ENCODE measurements around the gene LSAMP. TPM values are rescaled to one million over a fixed set of nuclear protein-coding genes. Genes with fewer than 3 reads are reported as not detected.

LSAMP gene
- total RNA-seq, 2 experiments from 2014 or later = not detected

GRCh38 chr3:116052602-116053001 lies 392.7 kb downstream of the LSAMP start:
- DNase-seq = no peak
- Mint-ChIP-seq H3K36me3 (ENCODE audit: low read depth) (no peaks in the 10 kb centered on the region), H3K9me3 (no peaks in the 10 kb centered on the region), H3K27ac (no peak overlapping the region), H3K27me3 (no peaks in the 10 kb centered on the region), H3K4me3 (no peak overlapping the region), H3K4me1 (ENCODE audit: low read depth) (no peaks in the 10 kb centered on the region)
- no peak for TF ChIP-seq CTCF (IDR thresholded peaks at IDR 0.05)
- ChIA-PET CTCF (no interaction called here), POLR2A (no interaction called here)
- intact Hi-C loops (cut with micrococcal nuclease) = no loop called here
- ATAC-seq = no peak

- DNase-seq = no peak
Observed at GRCh38 chr3:116051586-116051985, 393.7 kb downstream of the LSAMP start.

GRCh38 chr3:116051040-116051439 lies 394.2 kb downstream of the LSAMP start:
- ATAC-seq (no peak), DNase-seq (no peak)
- TF ChIP-seq CTCF (IDR thresholded peaks at IDR 0.05) = no peak
- POLR2A ChIA-PET = no interaction called here
- Mint-ChIP-seq H3K9me3 (no peaks in the 10 kb centered on the region), H3K4me3 (no peak overlapping the region), H3K4me1 (ENCODE audit: low read depth) (no peaks in the 10 kb centered on the region), H3K36me3 (ENCODE audit: low read depth) (no peaks in the 10 kb centered on the region), H3K27me3 (no peaks in the 10 kb centered on the region), H3K27ac (no peak overlapping the region)
- CTCF ChIA-PET = no interaction called here
- intact Hi-C loops (cut with micrococcal nuclease) = no loop called here

More at GRCh38 chr3:116051586-116051985, 393.7 kb downstream of the LSAMP start:
- CTCF ChIA-PET = no interaction called here
- Mint-ChIP-seq H3K27ac (no peak overlapping the region), H3K27me3 (no peaks in the 10 kb centered on the region), H3K9me3 (no peaks in the 10 kb centered on the region), H3K4me1 (ENCODE audit: low read depth) (no peaks in the 10 kb centered on the region), H3K36me3 (ENCODE audit: low read depth) (no peaks in the 10 kb centered on the region), H3K4me3 (no peak overlapping the region)
- intact Hi-C loops (cut with micrococcal nuclease) = no loop called here
- no peak for TF ChIP-seq CTCF (IDR thresholded peaks at IDR 0.05)
- no peak for ATAC-seq
- POLR2A ChIA-PET = no interaction called here

- TF ChIP-seq CTCF (IDR thresholded peaks at IDR 0.05) = no peak
- ChIA-PET POLR2A (no interaction called here), CTCF (no interaction called here)
- no peaks in the 10 kb centered on the region for H3K36me3 Mint-ChIP-seq (ENCODE audit: low read depth)
- H3K27me3 Mint-ChIP-seq = no peaks in the 10 kb centered on the region
- intact Hi-C loops (cut with micrococcal nuclease) = no loop called here
- H3K9me3 Mint-ChIP-seq = no peaks in the 10 kb centered on the region
- no peak overlapping the region for H3K27ac Mint-ChIP-seq
- H3K4me1 Mint-ChIP-seq (ENCODE audit: low read depth) = no peaks in the 10 kb centered on the region
- no peak overlapping the region for H3K4me3 Mint-ChIP-seq
- DNase-seq (no peak), ATAC-seq (no peak)
Observed at GRCh38 chr3:116050311-116050915, 394.9 kb downstream of the LSAMP start.

- H3K9me3 Mint-ChIP-seq = no peaks in the 10 kb centered on the region
- DNase-seq (no peak), ATAC-seq (no peak)
- H3K27me3 Mint-ChIP-seq = no peaks in the 10 kb centered on the region
- no peak overlapping the region for H3K4me3 Mint-ChIP-seq
- CTCF ChIA-PET = no interaction called here
- intact Hi-C loops (cut with micrococcal nuclease) = no loop called here
- no peak for TF ChIP-seq CTCF (IDR thresholded peaks at IDR 0.05)
- H3K36me3 Mint-ChIP-seq (ENCODE audit: low read depth) = no peaks in the 10 kb centered on the region
- no peak overlapping the region for H3K27ac Mint-ChIP-seq
- POLR2A ChIA-PET = no interaction called here
- no peaks in the 10 kb centered on the region for H3K4me1 Mint-ChIP-seq (ENCODE audit: low read depth)
Observed at GRCh38 chr3:116048991-116049390, 396.3 kb downstream of the LSAMP start.

All from activated CD8-positive, alpha-beta T cell treated with anti-CD3 and anti-CD28 coated beads for 36 hours (primary cell).